ENCODE results near the gene ETV5. TPM values are rescaled to one million over a fixed set of nuclear protein-coding genes. Genes with fewer than 3 reads are reported as not detected.

Gene ETV5
- total RNA-seq, 1 donor from 2014 or later, result 17.1 TPM

DNA sequence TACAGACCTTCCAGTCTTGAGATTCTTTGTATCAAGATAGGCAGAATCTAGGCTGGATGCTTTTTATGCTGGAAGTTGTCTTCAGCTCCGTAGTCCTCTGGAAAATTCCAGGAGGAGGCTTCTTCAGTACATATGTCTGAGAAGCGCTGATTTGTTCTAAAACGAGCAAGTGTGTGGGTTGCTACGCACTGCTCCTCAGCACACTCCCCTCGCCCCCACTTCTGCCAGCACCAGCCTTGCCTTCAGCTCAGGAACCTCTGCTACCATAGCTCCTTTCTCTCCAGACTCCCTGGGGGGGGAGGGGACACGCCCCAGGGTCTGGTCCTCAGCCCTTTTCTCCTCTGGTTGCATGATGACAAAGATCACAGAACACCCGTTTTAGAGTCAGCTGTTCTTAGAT is 95.6 kb downstream of the ETV5 start:
- H3K4me3 ChIP-seq (ENCODE audit: low read depth, low read length), result no peak overlapping the region
- no peak for DNase-seq (ENCODE audit: low read depth)

DNA sequence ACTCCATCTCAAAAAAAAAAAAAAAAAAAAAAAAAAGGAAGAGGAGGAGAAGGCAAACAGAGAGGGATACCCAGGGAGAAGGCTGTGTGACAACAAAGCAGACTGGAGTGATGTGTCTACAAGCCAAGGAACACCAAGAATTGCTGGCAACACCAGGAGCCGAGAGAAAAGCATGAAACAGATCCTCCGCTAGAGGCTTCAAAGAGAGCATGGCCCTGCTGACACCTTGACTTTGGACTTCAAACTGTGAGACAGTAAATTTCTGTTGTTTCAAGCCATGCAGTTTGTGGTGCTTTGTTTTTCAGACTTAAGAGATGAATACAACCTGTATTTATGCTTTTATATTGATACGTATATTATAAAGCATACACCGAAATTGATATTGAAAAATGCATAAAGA is 96.8 kb downstream of the ETV5 start:
- DNase-seq (ENCODE audit: low read depth), result no peak
- H3K4me3 ChIP-seq (ENCODE audit: low read depth, low read length), result no peak overlapping the region
- TF ChIP-seq, protein P1, sequence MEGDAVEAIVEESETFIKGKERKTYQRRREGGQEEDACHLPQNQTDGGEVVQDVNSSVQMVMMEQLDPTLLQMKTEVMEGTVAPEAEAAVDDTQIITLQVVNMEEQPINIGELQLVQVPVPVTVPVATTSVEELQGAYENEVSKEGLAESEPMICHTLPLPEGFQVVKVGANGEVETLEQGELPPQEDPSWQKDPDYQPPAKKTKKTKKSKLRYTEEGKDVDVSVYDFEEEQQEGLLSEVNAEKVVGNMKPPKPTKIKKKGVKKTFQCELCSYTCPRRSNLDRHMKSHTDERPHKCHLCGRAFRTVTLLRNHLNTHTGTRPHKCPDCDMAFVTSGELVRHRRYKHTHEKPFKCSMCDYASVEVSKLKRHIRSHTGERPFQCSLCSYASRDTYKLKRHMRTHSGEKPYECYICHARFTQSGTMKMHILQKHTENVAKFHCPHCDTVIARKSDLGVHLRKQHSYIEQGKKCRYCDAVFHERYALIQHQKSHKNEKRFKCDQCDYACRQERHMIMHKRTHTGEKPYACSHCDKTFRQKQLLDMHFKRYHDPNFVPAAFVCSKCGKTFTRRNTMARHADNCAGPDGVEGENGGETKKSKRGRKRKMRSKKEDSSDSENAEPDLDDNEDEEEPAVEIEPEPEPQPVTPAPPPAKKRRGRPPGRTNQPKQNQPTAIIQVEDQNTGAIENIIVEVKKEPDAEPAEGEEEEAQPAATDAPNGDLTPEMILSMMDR (conservative IDR thresholded peaks at IDR 0.05; ENCODE audit: low read depth, low read length), result peak; percentile 17

More for the DNA sequence above, 95.6 kb downstream of the ETV5 start:
- TF ChIP-seq, protein P1 (conservative IDR thresholded peaks at IDR 0.05; ENCODE audit: low read depth, low read length), result no peak

DNA sequence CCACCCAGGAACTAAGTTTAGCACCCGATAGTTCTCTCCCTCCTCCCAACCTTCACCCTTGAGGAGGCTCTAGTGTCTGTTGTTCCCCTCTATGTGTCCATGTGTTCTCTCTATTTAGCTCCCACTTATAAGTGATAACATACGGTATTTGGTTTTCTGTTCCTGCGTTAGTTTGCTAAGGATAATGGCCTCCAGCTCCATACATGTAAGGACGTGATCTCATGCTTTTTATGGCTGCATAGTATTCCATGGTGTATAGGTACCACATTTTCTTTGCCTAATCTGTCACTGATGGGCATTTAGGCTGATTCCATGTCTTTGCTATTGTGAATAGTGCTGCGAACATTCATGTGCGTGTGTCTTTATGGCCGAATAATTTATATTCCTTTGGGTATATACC is 104.2 kb downstream of the ETV5 start:
- DNase-seq (ENCODE audit: low read depth), result no peak
- TF ChIP-seq, protein P1 (conservative IDR thresholded peaks at IDR 0.05; ENCODE audit: low read depth, low read length), result no peak
- H3K4me3 ChIP-seq (ENCODE audit: low read depth, low read length), result no peak overlapping the region

DNA sequence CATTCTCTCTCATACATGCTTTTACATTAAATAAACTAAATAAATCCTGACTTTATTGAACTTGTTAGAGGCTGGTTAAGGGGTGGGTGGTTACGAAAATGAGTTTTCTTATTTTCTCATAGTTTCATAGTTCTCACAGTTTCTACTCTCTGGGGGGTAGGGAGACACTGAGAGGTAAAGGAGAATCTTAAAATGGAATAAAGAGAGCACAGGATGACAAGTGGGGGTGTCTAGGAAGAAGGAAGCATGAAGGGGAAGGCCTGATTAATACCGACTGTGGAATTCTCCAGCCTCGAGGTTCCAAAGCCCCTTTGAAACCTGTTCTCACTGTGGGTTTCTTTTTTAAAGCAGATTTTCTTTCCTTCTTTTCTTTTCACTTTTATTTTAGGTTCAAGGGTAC is 104.7 kb downstream of the ETV5 start:
- TF ChIP-seq, protein P1 (conservative IDR thresholded peaks at IDR 0.05; ENCODE audit: low read depth, low read length), result no peak
- no peak for DNase-seq (ENCODE audit: low read depth)
- H3K4me3 ChIP-seq (ENCODE audit: low read depth, low read length), result no peak overlapping the region

DNA sequence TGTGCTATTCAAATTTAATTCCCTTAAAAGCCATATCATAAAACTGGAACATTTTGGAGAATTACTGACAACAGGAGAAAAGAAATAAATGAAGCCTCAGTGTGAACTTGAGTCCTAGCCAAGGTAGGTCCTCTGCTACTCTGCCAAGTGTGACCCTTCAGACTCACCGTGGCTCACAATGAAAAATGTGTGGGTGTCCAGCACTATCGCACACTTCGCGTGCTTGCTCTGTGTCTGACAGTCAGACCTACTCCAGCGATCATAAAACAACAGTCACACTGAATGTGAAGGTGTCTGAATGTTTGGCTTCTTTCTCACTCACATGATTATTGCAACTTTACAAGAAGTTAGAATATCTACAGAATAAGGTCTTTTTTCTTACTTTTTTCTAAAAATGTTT is 105.3 kb downstream of the ETV5 start:
- no peak overlapping the region for H3K4me3 ChIP-seq (ENCODE audit: low read depth, low read length)
- TF ChIP-seq, protein P1 (conservative IDR thresholded peaks at IDR 0.05; ENCODE audit: low read depth, low read length), result no peak
- DNase-seq (ENCODE audit: low read depth), result no peak

DNA sequence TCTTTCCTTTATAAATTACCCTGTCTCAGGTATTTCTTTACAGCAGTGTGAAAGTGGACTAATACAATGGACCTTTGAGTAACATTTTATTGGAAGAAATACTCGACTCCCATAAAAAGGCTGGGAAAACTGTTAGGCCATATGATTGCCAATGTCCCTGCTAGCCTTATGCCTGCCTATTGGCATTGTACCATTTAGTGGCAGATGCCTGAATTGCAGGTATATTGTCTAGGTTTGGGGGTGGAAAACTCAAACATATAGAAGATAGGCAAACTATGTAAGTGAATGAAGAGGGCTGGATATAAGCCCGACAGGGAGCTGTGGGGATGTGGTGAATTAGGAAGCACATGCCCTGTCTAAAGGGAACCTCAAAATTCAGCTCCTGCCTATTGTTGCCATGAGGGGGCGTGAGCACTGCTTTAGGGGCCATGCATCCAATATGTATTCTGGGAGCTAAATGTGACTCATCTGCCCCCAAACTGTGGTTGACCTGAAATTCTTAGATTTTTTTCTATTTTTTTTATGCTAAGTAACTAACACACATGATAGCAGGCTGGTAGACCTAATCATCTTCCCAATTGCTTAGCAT is 105.9 kb downstream of the ETV5 start:
- no peak for DNase-seq (ENCODE audit: low read depth)
- TF ChIP-seq, protein P1 (conservative IDR thresholded peaks at IDR 0.05; ENCODE audit: low read depth, low read length), result peak; percentile 45

DNA sequence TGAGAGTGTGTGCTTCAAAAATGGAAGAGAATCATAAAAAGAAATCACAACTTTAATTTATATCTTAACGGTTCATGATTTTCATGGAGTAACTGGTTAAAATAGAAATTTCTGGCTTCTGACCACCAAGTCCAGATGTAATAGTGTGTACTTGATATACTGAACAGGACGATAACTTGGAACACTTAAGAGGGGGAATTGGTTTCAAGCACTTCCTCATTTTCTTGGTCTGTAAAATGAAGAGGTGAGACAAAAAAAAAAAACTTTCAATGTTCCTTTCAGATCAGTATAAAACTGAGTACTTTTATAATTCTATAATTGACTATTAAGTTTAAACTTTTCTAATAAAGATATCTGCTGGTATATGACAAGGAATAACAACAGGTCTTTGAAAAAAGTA is 107.0 kb downstream of the ETV5 start:
- TF ChIP-seq, protein P1 (conservative IDR thresholded peaks at IDR 0.05; ENCODE audit: low read depth, low read length), result no peak
- no peak for DNase-seq (ENCODE audit: low read depth)
- H3K4me3 ChIP-seq (ENCODE audit: low read depth, low read length), result no peak overlapping the region

More for the DNA sequence above, 105.9 kb downstream of the ETV5 start:
- no peak overlapping the region for H3K4me3 ChIP-seq (ENCODE audit: low read depth, low read length)

All from epithelial cell of proximal tubule (primary cell).